ENCODE results near the gene ZNF892.

- TF ChIP-seq POLR2AphosphoS5 (IDR thresholded peaks at IDR 0.05) (peak; percentile 91 to 92 (median 92)), CTCF (IDR thresholded peaks at IDR 0.05 in 8 of 11, conservative IDR thresholded peaks at IDR 0.05 in 3 of 11) (peak in 8 of 11 experiments; percentile 15 to 47 (median 32))
Observed at GRCh38 chr2:95207111-95207961, at the start of gene ZNF892.

Measured in spleen (tissue), 7 donors.